Activated CD8-positive, alpha-beta T cell treated with anti-CD3 and anti-CD28 coated beads, Interleukin-2, amount 10 ng/mL, durations not matched to agents 7 days and 5 days (primary cell): ENCODE data around the gene CEP43. TPM values are rescaled to one million over a fixed set of nuclear protein-coding genes. Genes with fewer than 3 reads are reported as not detected.
"Not testable (repeated sequence)": the region's sequence is repeated elsewhere in the genome, so short reads cannot be mapped to it uniquely, and the experiment has no call there.

Experiments
- ATAC-seq: fragments of 150-1000 bp; cut with Tn5 transposase; one replicate; pipeline ENCODE4 v1.10.0; 2021; ENCODE audit warnings: moderate library complexity
- CTCF ChIA-PET: fragments of 350-600 bp; sonication (Branson Sonifier 250); formaldehyde crosslinking; loops from one replicate; lab custom pipeline; 2021; ENCODE audit warnings: antibody characterized with exemption; lab: Charles Lee
- POLR2A ChIA-PET: fragments of 350-600 bp; sonication (Branson Sonifier 250); formaldehyde crosslinking; loops from one replicate; lab custom pipeline; 2021; ENCODE audit warnings: antibody characterized with exemption; lab: Charles Lee
- DNase-seq: peaks from one replicate; pipeline ENCODE4 v3.0.0-alpha.2; 2020
- H3K27ac Mint-ChIP-seq: one replicate; pipeline ENCODE4 v1.8.0; 2021; ENCODE audit warnings: mild to moderate bottlenecking, mixed read lengths
- H3K27me3 Mint-ChIP-seq: one replicate; pipeline ENCODE4 v1.8.0; 2021; ENCODE audit warnings: low read depth, mixed read lengths
- H3K36me3 Mint-ChIP-seq: one replicate; pipeline ENCODE4 v1.8.0; 2021; ENCODE audit warnings: low read depth, mixed read lengths
- H3K4me1 Mint-ChIP-seq: one replicate; pipeline ENCODE4 v1.8.0; 2021; ENCODE audit warnings: low read depth, mixed read lengths
- H3K4me3 Mint-ChIP-seq: one replicate; pipeline ENCODE4 v1.8.0; 2021; ENCODE audit warnings: mild to moderate bottlenecking, mixed read lengths
- H3K9me3 Mint-ChIP-seq: one replicate; pipeline ENCODE4 v1.8.0; 2022; ENCODE audit warnings: mixed read lengths; ENCODE audit not compliant: insufficient read depth
- total RNA-seq, 2 experiments: library from RNA; stranded (reverse); gene quantifications; one replicate each; pipeline ENCODE4 v1.2.3, GENCODE V29; 2021

The CEP43 gene, protein sequence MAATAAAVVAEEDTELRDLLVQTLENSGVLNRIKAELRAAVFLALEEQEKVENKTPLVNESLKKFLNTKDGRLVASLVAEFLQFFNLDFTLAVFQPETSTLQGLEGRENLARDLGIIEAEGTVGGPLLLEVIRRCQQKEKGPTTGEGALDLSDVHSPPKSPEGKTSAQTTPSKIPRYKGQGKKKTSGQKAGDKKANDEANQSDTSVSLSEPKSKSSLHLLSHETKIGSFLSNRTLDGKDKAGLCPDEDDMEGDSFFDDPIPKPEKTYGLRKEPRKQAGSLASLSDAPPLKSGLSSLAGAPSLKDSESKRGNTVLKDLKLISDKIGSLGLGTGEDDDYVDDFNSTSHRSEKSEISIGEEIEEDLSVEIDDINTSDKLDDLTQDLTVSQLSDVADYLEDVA
- 10 to 100 TPM; 25.6 to 28.1 TPM for total RNA-seq

DNA sequence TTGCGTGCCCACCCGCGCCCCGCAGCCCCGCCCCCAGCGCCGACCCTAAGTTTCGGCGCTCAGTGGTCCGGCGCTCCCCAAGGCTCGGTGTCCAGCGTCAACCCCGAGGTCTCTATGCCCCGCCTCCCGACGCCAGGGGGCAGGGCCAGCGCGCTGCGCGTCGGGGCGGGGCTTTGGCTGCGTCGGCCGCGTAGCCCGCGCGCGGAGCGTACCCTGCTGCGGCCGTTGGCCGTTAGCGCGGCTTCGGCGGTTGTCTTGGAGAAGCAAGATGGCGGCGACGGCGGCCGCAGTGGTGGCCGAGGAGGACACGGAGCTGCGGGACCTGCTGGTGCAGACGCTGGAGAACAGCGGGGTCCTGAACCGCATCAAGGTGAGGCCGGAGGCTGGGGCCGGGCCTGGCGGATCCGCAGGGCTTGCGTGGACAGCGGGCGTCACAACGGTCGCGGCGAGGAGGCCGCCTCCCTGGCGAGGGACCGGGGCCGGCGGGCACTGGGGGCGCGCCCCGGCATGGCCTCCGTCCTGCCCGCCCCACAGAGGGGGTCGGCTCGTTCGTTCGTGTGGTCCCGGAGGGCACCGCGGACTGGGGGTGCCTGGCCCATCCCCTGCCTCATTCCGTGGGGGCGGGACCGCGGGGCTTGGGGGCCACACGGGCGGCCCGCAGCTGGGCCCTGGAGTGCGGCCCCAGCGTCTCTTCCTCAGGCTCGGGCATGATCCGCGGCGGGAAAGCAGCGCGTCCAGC is at the start of gene CEP43:
Gene CEP43 (plus strand): TSS at position 253 of the 739 bp plus-strand sequence. CDS start 16 bp downstream, at position 269.
- no peaks in the 10 kb centered on the region for H3K9me3 Mint-ChIP-seq
- CTCF ChIA-PET, result interaction anchor here (0.6 to 3.4 kb wide), 13 partner anchors 10 to 224 kb away, joined by 3 to 23 read pairs (median 4); no protein-coding TSS in a partner anchor
- peaks cover 40% of the 10 kb centered on the region for H3K4me1 Mint-ChIP-seq
- no peaks in the 10 kb centered on the region for H3K27me3 Mint-ChIP-seq
- peak within 1 kb of the TSS; percentile 94 for H3K4me3 Mint-ChIP-seq
- ATAC-seq, result peak; percentile 94
- peaks cover 41% of the 10 kb centered on the region for H3K36me3 Mint-ChIP-seq
- POLR2A ChIA-PET, result interaction anchor here (0.5 to 3.4 kb wide), 9 partner anchors 10 to 107 kb away, joined by 3 to 18 read pairs (median 3); partner anchors contain the start of gene RNASET2
- peak within 1 kb of the TSS; percentile 91 for H3K27ac Mint-ChIP-seq
- DNase-seq, result peak; percentile 94

DNA sequence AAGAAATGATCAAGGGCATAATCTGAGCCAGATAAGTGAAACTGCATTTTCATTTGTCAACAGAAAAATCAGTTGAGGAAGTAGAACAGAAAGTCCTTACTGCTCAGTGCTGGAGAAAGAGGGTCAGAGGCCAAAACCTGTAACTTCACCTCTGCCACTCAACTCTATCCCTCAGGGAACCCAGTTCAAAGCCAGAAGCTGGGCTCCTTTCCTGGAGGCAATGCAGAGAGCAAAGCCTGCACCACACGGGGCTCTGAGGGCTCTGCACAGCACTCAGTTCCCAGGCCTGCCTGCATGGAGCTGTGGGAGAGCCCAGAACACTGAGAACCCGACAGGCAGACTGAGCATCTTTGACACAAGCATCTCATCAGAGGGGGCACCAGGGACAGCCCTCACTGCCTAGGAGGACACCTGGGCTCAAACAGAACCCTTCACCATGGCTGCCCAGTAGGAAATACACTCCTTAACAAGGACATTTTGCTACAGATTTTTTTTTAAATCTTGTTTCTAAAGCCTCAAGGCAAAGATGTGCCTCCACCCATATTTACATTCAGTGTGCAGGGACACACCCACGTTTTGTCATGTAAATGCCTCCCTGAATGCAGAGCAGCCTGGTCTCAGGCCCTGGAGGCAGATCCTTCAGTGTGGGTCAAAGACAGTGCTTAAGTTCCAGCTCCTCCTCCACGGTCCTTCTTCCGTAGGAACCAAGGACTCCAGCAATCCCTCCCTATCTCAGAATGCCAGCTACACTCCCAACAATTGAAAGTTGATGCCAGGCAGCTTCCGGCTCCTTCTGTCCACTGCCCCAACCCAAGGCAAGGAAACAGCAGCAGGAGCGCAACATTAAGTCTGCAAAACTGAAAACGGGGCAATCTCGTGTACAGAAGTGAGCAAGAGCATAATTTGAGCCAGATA is 49.4 kb upstream of the CEP43 start:
- Mint-ChIP-seq H3K4me1 (peaks cover 47% of the 10 kb centered on the region), H3K36me3 (peaks cover 37% of the 10 kb centered on the region), H3K4me3 (peak overlapping the region; percentile 5), H3K9me3 (no peaks in the 10 kb centered on the region), H3K27ac (peak overlapping the region; percentile 89), H3K27me3 (no peaks in the 10 kb centered on the region)
- POLR2A ChIA-PET, result no interaction called here
- no peak for DNase-seq
- ATAC-seq, result no peak
- CTCF ChIA-PET, result interaction anchor here (0.6 to 1.9 kb wide), 8 partner anchors 9 to 192 kb away, joined by 3 to 7 read pairs (median 4); no protein-coding TSS in a partner anchor

DNA sequence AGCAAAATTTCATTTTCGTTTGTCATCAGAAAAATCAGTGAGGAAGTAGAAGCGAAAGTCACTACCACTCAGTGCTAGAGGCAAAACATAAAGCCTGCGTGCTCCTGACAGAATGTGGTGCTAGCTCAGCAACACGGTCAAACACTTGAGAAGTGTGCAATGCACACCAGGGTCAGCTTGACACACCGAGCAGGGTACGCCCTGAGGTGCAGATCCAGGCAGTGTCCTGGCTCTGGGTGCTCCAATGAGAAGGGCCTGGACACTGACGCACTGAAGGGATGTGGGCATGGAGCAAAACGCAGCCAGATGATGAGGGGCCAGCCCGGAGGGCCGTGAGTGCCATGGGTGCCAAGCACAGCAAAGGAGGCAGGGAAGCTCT is 48.8 kb upstream of the CEP43 start:
- H3K9me3 Mint-ChIP-seq, result no peaks in the 10 kb centered on the region
- H3K4me3 Mint-ChIP-seq, result peak overlapping the region; percentile 19
- ATAC-seq (no peak), DNase-seq (no peak)
- peaks cover 53% of the 10 kb centered on the region for H3K4me1 Mint-ChIP-seq
- H3K36me3 Mint-ChIP-seq, result peaks cover 40% of the 10 kb centered on the region
- CTCF ChIA-PET, result interaction anchor here (0.6 to 4.1 kb wide), 13 partner anchors 9 to 191 kb away, joined by 3 to 18 read pairs (median 4); no protein-coding TSS in a partner anchor
- peak overlapping the region; percentile 89 for H3K27ac Mint-ChIP-seq
- H3K27me3 Mint-ChIP-seq, result no peaks in the 10 kb centered on the region
- POLR2A ChIA-PET, result no interaction called here

DNA sequence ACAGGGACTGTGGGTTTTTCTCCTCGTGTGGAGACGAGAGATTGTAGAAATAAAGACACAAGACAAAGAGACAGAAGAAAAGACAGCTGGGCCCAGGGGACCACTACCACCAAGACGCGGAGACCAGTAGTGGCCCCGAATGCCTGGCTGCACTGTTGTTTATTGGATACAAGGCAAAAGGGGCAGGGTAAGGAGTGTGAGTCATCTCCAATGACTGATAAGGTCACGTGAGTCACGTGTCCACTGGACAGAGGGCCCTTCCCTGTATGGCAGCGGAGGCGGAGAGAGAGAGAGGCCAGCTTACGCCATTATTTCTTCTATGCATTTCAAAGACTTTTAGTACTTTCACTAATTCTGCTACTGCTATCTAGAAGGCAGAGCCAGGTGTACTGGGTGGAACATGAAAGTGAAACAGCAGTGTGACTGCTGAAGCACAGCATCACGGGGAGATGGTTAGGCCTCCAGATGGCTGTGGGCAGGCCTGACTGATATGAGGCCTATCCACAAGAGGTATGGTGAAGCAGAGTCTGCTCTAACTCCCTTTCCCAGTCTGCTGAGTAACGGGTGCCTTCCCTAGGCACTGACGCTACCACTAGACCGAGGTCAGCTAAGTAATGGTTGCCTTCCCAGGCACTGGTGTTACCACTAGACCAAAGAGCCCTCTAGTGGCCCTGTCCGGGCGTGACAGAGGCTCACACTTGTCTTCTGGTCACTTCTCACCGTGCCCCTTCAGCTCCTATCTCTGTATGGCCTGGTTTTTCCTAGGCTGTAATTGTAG is 48.1 kb upstream of the CEP43 start:
- not testable (repeated sequence) for H3K9me3 Mint-ChIP-seq
- POLR2A ChIA-PET, result interaction anchor here (1.0 kb wide), 1 partner anchor 48 kb away, joined by 3 read pairs; the partner anchor contains the start of gene CEP43
- H3K36me3 Mint-ChIP-seq, result peaks cover 38% of the 10 kb centered on the region

GRCh38 chr6:166951670-166952060 is 47.5 kb upstream of the CEP43 start:
- DNase-seq (no peak), ATAC-seq (no peak)
- H3K9me3 Mint-ChIP-seq, result no peaks in the 10 kb centered on the region
- H3K4me3 Mint-ChIP-seq, result peak overlapping the region; percentile 19
- H3K36me3 Mint-ChIP-seq, result peaks cover 36% of the 10 kb centered on the region
- peaks cover 54% of the 10 kb centered on the region for H3K4me1 Mint-ChIP-seq
- H3K27me3 Mint-ChIP-seq, result no peaks in the 10 kb centered on the region
- peak overlapping the region; percentile 89 for H3K27ac Mint-ChIP-seq
- POLR2A ChIA-PET, result interaction anchor here (1.0 kb wide), 1 partner anchor 47 kb away, joined by 3 read pairs; the partner anchor contains the start of gene CEP43
- CTCF ChIA-PET, result interaction anchor here (0.6 to 4.1 kb wide), 12 partner anchors 10 to 177 kb away, joined by 3 to 18 read pairs (median 4); no protein-coding TSS in a partner anchor

More for the DNA sequence above, 48.1 kb upstream of the CEP43 start:
- ATAC-seq (peak; percentile 72), DNase-seq (peak; percentile 76)
- H3K27me3 Mint-ChIP-seq, result not testable (repeated sequence)
- H3K4me1 Mint-ChIP-seq, result peaks cover 54% of the 10 kb centered on the region
- peak overlapping the region; percentile 19 for H3K4me3 Mint-ChIP-seq
- CTCF ChIA-PET, result interaction anchor here (0.6 to 4.1 kb wide), 14 partner anchors 10 to 190 kb away, joined by 3 to 18 read pairs (median 4); no protein-coding TSS in a partner anchor
- H3K27ac Mint-ChIP-seq, result peak overlapping the region; percentile 89

- H3K4me3 Mint-ChIP-seq, result no peak overlapping the region
- H3K36me3 Mint-ChIP-seq, result peaks cover 34% of the 10 kb centered on the region
- peaks cover 55% of the 10 kb centered on the region for H3K4me1 Mint-ChIP-seq
- ChIA-PET POLR2A (no interaction called here), CTCF (interaction anchor here (0.6 to 4.1 kb wide), 7 partner anchors 11 to 177 kb away, joined by 3 to 18 read pairs (median 4); no protein-coding TSS in a partner anchor)
- H3K9me3 Mint-ChIP-seq, result no peaks in the 10 kb centered on the region
- no peaks in the 10 kb centered on the region for H3K27me3 Mint-ChIP-seq
- DNase-seq (no peak), ATAC-seq (no peak)
- H3K27ac Mint-ChIP-seq, result no peak overlapping the region
These were observed 47.1 kb upstream of the CEP43 start for GRCh38 chr6:166952121-166952520.

GRCh38 chr6:166952567-166953486 is 46.4 kb upstream of the CEP43 start:
- peaks cover 62% of the 10 kb centered on the region for H3K4me1 Mint-ChIP-seq
- no peak for DNase-seq
- POLR2A ChIA-PET, result no interaction called here

DNA sequence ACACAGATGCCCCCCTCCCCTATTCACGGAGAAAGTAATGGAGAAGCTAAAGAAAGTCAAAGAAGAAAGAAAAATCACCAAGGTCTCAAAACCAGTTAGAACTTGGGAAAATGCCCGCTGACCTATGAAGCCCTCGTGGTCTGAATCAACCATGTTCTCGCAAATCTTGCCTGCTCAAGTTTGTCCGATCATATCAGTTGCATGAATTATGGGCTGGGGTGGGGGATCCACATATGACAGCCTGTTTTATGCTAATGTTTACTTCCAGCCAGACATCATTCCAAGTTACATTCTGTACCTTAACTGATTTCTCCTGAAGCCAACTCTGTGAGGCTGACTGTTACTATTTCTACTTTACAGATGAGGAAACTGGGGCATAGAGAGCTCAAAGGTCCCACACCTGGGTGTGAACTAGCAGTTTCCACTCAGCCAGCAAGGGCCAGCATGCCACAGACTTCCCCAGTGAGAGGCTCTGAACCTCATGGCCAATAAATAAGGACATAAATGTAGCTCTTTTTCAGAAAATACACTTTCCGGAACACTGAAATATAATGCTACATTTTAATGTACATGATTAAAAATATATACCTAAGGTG is 45.0 kb upstream of the CEP43 start:
- POLR2A ChIA-PET, result no interaction called here
- Mint-ChIP-seq H3K9me3 (no peaks in the 10 kb centered on the region), H3K27me3 (no peaks in the 10 kb centered on the region), H3K36me3 (peaks cover 22% of the 10 kb centered on the region), H3K27ac (no peak overlapping the region), H3K4me3 (peak overlapping the region; percentile 7), H3K4me1 (peaks cover 75% of the 10 kb centered on the region)
- ATAC-seq, result no peak
- DNase-seq, result no peak
- CTCF ChIA-PET, result interaction anchor here (0.7 to 4.3 kb wide), 6 partner anchors 17 to 462 kb away, joined by 3 to 30 read pairs (median 4); no protein-coding TSS in a partner anchor

More at GRCh38 chr6:166952567-166953486, 46.4 kb upstream of the CEP43 start:
- Mint-ChIP-seq H3K27me3 (no peaks in the 10 kb centered on the region), H3K27ac (peak overlapping the region; percentile 62), H3K9me3 (no peaks in the 10 kb centered on the region), H3K36me3 (peaks cover 27% of the 10 kb centered on the region), H3K4me3 (no peak overlapping the region)
- ATAC-seq, result no peak
- CTCF ChIA-PET, result interaction anchor here (0.7 to 4.3 kb wide), 10 partner anchors 10 to 178 kb away, joined by 3 to 30 read pairs (median 4); no protein-coding TSS in a partner anchor
